ENCODE results near the gene ABRACL.
"Not testable (repeated sequence)": the region's sequence is repeated elsewhere in the genome, so short reads cannot be mapped to it uniquely, and the experiment has no call there.

DNA sequence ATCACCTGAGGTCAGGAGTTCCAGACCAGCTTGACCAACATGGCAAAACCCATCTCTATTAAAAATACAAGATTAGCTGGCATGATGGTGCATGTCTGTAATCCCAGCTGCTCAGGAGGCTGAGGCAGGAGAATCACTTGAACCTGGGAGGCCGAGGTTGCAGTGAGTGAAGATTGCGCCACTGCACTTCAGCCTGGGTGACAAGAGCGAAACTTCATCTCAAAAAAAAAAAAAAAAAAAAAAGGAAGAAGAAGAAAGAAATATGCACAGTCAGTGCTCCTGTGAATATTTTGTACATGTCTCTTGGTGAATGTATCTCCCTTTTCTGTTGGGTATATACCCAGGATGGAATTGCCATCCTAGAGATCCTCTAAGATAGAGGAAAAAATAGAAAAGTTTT, 3.1 kb upstream of the ABRACL start:
- TF ChIP-seq POLR2AphosphoS5 (IDR thresholded peaks at IDR 0.05; ENCODE audit: low read depth, low read length) = not testable (repeated sequence)
- TF ChIP-seq, protein P1, sequence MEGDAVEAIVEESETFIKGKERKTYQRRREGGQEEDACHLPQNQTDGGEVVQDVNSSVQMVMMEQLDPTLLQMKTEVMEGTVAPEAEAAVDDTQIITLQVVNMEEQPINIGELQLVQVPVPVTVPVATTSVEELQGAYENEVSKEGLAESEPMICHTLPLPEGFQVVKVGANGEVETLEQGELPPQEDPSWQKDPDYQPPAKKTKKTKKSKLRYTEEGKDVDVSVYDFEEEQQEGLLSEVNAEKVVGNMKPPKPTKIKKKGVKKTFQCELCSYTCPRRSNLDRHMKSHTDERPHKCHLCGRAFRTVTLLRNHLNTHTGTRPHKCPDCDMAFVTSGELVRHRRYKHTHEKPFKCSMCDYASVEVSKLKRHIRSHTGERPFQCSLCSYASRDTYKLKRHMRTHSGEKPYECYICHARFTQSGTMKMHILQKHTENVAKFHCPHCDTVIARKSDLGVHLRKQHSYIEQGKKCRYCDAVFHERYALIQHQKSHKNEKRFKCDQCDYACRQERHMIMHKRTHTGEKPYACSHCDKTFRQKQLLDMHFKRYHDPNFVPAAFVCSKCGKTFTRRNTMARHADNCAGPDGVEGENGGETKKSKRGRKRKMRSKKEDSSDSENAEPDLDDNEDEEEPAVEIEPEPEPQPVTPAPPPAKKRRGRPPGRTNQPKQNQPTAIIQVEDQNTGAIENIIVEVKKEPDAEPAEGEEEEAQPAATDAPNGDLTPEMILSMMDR (IDR thresholded peaks at IDR 0.05) = not testable (repeated sequence)

Measured in Panc1 (cell line).